NCI-H524 treated with DMSO at 0.1 percent for 48 hours (cell line): ENCODE data around the gene PRDM11.
A peak's percentile ranks its signal among the peaks of the same experiment; 100 is the strongest.
"Not testable (repeated sequence)": the region's sequence is repeated elsewhere in the genome, so short reads cannot be mapped to it uniquely, and the experiment has no call there.

Experiments
- DNase-seq: peaks from one replicate; lab custom pipeline; 2025; lab: John Stamatoyannopoulos, UW

The PRDM11 gene

DNA sequence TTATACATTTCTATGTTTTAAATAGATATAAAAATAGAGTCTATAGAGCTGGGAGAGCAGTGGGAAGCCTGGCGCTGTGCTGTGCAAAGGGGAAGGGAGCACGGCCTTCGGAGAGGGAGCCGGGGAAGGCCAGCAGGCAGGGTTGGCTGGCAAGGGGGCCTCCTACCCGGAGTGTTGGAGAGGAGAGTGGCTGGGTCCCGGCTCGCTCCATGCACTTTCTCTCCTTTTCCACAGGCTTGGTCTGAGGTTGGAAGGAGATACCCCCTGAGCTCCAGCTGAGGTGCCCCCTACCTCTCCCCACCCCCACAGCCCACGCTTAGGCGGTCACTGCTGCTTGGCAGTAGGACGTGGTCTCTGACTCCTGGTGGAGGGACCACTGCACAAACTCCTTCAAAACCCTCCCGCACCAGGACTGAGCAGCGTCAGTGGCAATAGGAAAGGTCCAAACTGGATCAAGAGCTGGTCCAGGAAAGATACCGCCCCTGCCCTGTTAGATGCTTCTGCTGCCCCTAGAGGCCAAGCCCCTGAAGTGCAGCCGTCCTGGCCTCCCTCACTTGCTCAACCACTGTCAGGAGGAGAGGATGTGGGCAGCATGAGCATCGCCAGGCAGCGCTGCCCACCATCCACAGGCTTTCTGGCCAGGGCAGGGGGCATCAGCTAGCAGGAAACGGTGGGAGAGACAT lies 86.8 kb downstream of the PRDM11 start:
- no peak for DNase-seq

DNA sequence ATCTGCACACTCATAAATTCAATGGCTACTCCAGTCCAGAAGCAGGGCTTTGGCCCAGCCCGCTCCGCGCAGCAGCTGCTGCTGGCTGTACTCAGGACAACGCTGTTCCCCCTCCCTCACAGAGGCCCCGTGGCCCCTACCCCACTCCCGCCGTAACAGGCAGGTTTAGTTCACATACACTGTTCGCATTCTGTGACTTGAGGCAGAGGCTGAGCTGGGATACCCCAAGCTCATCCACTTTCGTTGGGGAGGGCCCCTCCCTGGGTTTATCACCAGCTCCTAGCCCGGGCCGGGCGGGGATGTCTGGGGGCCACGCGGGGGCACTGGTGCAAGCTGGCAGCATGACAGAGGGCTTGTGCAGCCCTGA lies 87.3 kb downstream of the PRDM11 start:
- no peak for DNase-seq

DNA sequence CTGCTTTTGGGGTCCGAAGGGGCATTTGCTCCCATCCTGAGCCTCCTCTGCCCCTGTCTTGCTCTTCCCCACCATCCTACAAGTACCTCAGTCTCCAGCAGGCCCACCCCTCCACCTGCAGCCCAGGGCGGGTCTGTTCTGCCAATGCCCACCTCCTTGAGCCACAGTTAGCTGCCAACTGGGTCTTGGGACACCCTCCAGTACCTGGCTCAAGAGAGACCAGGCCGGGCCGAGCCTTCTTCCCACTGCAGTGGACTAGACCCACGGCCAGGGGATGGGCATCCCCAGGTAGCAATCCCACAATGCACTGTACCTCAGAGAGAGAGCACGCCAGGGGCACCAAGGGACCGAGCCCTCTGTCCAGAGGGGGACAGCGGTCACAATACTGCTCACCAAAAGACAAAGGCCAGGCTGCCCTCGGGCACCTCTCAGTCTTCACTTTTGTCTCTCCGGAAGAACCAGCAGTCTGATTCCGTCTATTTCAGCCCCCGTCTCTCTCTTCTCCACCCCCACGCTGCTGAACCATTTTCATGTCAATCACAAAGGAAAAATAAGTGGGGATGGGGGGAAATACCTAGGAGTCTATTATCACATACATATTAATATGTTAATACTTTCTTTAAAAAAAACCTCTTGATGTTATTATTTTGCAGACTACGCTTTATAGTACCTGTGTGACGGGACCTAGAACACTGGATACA lies 88.0 kb downstream of the PRDM11 start:
- no peak for DNase-seq

DNA sequence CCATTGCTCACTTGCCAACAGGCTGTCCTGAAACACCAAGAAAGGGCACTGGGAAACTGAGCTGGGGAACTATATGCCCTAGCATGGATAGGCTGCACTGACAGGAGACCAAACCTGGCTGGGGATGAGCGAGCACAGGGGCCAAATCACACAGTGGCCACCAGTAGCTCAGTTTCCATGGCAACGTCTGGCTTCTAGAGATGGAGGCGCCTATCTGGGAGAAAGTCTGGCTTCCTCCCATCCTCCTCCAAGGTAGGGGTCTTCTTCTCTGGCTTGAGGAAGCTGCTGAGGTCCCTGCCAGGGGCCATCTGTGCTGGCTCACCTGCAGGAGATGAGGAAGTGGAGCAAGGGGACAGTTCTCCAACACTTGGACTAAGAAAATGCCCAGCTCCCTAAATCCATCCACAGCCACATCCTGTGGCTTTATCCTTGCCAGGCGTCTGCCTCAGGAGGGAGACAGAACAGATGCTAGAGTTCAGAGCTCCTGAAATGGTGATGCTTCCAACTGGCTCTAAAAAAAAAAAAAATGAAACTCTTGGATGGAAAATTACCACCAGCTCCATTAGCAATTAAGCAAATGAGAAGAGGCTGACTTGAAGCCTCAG lies 91.4 kb downstream of the PRDM11 start:
- DNase-seq, result no peak

DNA sequence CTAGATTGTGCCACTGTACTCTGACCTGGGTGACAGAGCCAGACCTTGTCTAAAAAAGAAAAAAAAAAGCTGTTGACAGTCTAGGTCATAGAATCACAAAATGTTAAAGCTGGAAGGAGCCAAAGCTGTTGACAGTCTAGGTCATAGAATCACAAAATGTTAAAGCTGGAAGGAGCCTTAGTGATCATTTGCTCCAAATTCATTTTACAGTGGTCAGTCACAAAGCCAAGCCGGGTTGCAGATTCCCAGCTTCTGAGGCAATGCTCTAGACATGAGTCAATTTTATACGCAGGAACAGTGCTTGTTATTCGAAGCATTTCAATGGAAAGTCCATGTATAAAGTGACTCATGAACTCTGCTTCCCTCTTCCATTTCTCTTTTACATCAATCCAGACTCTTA lies 92.3 kb downstream of the PRDM11 start:
- DNase-seq, result no peak

DNA sequence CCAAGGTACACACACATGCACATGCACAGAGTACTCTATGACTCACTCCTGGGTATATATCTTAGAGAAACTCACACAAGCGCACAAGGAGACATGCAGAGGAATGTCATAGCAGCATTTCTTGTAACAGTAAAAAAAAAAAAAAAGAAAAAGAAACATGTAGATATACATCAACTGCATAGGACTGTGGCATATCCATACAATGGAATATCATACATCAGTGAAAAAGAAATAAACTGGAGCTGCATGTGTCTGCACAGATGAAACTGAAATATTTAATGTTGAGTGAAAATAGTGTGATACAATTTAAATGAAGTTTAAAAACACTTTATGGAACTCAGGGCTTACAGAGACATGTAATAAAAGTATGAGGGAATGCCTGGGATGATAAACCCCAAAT lies 93.3 kb downstream of the PRDM11 start:
- no peak for DNase-seq

DNA sequence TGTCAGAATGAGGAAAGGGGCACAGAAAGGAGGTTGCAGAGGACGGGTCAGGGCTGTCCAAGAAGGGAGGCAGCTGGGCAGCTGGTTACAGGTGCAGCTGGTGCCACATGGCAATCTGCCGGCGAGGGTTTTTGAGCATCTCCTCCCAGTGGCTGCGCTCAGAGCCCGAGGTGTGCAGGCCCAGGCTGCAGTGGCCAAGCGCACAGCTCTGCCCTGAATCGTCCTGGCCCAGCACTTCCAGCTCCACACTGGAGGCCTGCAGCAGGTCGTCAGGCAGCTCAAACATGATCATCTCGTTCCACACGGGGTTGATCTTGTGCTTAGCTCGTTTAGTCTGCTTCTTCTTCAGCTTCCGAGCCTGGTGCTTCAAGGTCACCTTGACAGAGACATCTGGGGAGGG lies 97.5 kb downstream of the PRDM11 start:
- no peak for DNase-seq

DNA sequence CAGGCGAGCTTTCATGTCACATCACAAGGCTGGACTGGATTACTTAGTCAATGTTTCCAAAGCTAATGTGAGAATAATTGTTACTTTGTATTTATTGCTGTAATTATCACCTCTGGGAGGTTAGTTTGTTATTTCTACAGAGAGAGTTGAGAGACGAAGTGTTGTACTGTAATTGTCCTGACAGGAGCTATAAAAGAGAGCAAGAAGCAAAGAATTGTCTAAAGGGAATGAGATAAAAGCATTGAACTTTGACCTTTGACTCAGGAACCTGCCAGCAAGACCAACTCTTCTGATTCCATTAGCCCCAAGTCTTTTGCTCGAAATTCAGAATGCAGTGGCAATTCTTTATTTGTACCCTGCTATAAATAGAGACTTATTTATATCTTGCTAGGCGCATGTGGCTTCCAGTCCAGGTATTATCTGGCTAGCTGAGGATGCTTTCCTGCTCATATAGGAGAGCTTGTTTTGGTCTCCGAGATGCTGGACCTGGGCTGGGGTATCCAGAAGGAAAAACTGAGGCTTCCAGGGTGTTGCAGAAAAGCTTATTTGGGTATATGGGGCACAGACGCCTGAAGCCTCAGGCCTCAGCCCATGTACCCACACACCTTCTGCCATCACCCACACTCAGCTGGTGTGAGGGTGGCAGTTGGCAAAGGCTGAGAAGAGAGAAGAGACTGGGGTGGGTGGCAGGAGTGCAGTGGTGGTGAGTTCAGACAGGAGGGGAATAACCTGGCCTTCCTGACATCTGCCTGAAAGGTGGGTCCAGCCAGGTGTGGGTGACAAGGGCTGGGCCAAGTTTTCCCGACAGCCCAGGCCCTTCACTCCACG lies 99.0 kb downstream of the PRDM11 start:
- DNase-seq, result no peak

DNA sequence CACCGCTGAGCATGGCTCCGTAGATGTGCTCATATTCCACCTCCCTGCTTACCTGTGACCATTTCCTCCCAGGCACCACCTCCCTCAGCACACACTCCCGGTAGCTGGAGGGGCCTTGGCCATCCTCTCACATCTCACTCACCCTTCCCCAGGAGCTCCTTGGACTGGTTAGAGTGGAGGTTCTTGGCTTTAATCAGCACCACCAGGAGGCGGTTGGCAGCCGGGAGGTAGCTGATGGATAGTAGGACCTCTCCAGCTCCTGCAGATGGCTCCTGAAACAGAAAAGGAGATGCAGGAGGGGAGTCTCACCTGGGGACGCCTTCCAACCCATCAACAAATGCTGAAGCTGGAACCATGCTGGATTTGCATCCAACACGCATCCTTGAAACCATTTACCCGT lies 99.8 kb downstream of the PRDM11 start:
- no peak for DNase-seq

DNA sequence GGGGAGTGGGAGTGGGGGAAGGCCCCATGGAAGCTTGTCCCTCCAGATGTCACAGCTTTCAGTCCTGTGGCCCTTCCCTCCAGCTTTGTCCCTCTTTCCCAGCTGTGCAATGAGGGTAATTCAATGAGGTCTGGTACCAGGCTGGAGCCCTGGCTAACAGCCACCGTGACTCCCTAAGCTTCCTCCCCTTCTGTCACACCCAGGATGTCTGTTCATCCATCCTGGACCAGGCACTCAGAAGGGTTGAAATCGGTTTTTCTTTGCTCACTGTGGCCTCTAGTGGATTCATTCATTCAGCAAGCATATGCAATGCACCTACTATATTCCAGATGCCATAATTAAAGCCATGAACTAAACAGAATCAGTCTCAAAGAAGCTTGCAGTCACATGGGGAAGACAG lies 101.0 kb downstream of the PRDM11 start:
- DNase-seq, result peak; percentile 74

DNA sequence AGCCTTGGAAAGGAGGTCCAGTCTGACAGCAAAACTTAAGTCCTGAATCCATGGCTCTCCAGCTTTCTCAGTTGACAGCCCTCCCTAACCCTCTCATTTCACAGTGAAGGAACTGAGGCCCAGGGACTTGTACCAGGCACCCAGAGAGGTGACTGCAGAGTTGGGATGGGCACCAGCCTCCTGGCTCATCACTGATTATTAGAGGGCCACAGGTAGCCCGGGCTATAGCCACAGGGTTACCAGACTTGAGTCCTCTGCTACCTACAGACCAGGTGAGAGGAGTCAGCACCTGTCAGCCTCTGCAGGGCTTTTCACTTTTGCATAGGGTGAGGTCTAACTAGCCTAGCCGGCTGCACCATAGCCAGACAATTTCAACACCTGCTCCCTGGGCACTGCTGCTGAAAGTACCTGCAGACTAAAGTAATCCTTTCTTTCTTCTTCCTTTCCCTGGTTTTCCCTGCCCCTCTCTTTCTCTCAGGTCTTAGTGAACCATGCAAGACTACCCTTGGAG lies 102.1 kb downstream of the PRDM11 start:
- DNase-seq, result no peak

DNA sequence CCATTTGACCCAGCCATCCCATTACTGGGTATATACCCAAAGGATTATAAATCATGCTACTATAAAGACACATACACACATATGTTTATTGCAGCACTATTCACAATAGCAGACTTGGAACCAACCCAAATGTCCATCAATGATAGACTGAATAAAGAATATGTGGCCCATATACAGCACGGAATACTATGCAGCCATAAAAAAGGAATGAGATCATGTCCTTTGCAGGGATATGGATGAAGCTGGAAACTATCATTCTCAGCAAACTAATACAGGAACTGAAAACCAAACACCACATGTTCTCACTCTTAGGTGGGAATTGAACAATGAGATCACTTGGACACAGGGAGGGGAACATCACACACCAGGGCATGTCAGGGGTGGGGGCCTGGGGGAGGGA lies 102.9 kb downstream of the PRDM11 start:
- not testable (repeated sequence) for DNase-seq

DNA sequence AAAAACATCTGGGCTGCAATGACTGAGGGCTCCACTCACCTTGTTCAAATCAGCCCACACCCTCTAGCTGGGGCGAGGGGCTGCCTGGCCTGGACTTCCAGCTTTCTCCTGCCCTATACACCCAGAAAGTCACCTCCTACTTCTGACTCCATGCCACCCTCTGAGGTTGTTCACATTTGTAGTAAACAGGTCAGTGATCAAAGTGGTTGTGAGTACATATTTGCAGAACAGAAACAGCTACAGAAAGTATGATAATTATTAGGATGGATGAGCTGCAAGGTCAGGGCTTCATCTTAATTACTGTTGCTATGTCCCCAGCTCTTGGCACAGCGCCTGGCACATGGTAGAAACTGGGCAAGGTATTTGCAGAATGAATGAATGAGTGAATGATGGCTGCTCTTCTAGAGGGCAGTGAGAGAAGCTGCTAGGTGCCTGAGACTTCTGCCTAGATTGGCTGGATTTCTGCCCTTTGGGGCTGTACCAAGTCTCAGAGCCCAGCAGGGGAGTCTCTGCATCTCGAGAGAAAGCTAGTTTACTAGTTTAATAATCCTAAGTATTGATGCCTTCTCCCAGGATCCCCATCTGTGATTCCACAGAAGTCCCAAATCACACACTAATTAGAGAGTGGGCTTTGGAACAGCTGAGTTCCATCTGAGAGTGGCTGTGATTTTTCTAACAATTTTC lies 103.7 kb downstream of the PRDM11 start:
- no peak for DNase-seq

DNA sequence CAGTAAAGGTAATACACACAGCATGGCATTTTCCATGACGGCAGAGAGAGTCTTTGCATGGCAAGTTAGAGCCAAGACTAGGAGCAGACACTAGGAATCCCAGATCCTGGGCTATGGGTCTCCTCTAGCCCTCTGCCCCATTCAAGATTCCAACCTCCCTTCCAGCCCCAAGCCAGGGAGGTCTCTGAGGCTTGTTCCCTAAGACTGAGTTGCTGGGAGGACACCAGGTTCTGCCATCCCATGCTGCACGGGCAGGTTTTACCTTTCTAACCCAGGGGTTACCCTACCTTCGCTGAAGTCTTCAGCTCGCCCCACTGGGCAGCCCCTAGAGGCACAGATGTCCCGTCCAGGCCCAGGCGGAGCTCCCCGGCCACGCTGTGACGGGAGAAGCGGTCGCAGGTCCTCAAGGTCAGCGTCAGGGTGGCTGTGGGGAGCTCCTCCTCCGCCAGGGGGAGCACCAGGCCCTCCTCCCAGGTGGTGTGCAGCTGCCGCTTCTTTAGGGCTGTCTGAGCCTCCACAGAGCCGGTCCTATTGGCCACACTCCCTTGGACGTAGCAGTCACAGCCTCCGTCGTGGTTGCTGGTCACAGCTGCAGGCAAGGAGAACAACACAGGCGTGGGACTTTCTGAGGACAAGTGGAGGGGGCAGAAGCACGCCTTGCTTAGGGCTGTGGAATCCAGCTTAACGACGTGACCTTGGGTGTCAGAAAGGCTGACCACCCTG lies 105.9 kb downstream of the PRDM11 start:
- DNase-seq, result no peak

DNA sequence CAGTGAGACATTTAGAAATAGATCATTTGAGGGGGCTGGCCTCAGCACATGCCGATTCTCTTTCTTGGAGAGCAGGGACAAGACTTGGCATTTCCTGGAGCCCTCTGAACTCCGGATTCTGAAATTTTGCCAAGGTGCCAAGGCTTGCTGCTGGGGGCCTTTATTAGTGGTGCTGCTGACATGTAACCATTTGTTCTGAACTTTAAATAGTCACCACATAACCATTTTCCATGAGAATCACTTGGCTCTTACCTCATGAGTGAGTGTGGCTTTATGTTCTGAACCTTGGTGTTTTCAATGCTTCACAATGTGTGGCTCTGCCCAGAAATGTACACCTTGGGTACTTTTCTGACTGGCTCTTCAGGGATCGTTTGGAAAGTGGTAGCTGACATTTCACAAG lies 106.4 kb downstream of the PRDM11 start:
- no peak for DNase-seq

DNA sequence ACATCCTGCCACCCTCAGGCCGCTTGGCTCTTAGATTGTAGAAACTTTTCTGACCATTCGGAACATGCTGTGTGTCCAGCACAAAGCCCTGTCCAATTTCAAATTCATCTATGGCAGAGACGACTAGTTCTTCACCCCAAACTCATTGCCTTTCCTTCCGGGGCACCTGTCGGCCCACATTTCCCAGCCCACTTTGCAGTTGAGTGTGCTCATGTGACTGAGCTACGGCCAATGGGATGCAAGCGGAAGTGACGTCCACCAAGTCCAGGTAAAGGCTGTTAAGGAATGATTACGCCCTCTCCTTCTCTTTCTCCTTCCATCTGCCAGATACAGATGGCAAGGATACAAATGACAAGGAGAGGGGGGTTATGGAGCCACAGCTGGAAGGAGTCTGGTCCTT lies 107.2 kb downstream of the PRDM11 start:
- peak; percentile 75 for DNase-seq

DNA sequence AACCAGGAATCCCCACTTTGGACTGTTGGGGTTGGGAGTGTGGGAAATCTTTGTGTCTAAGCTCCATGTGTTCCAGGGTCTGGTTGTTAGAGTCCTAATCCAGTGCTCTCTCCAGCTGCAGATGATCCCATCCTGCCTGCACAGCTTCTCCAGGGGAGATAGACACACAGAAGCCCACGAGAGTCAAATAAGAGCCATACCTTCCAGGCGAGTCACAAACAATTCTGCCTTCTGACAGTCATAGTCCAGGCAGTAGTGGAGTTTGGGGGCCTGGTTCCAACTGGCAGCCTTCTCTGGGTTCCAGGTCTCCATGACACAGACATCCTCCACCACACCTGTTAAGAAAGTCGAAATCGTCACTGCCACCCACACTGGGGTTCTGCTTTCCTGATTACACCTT lies 107.6 kb downstream of the PRDM11 start:
- no peak for DNase-seq

DNA sequence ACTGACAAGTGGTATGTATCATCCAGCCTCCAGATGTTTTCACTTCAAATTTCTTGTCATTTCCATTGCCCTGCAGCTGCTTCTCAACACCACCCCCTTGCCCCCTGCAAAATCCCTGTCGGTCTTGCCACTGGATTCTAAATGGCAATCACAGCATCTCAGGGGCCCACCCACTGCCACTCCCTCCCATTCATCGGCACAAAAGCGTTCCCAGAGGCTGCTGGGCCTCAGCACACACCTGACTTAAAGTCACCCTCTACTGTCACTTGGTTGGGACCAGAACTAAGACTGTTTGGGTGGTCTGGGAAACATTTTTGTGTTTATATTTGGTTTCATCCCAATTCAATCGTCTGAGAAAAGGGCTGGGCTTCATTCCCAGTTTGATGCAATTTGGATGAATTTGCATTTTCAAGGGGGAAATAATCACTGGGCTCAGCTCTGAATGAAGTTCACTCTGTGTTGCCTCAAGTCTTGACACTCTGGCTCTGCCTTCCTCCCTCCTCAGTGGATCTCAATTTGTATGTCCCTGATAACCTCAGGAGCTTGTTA lies 112.6 kb downstream of the PRDM11 start:
- no peak for DNase-seq

DNA sequence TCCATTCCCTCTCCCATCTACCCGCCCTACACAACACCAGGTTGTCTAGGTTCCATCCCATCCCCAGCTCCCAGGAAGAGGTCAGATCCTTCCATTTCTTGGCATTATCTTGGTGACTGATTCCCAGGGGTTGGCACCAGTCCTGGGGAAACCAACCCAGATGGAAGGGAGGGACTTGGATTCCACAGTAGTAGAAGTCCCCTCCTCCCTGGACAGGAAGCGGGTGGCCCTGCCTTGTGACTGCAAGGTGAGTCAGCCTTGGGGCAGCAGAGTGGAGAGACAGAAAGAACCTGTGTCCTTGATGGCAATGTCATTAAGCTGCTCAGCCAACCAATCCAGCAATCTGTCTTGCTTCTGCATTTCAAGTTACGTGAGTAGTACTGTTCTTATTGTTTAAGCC lies 113.2 kb downstream of the PRDM11 start:
- no peak for DNase-seq

DNA sequence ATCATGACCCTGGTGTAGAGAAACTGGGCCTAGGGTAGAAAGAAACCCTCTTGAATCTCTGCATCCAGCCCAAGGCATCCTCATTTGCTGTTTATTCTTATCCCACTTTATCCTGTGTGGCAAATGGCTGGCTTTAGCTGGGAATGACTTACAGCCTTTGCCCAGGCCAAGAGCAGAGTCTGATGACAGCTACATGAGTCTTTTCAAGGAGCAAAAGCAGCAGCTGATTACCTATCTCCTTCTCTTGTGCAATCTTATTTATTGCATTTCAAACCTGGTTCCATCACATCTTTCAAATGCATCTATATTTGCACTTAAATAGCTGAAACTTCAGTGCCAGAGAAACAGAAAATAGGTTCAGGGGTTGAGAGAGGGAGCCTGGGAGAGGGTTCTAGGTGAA lies 113.6 kb downstream of the PRDM11 start:
- no peak for DNase-seq

DNA sequence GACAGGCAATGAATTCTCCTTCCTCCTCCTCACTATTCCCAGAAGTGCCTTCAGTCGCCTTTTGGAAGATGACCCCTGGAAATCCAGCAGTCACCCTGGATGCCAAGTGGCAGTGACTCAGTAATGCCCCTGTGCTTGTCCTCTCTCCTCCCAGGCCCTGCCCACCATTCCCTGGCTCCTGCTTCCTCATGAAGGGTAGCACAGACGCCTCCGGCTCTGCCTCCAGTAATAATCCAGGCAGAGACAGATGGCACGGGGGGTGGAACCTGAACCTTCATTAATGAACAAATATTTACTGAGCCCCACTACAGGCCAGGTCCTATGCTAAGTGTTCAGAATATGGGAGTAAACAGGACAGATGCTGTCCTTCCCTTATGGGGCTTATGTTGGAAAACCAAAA lies 116.5 kb downstream of the PRDM11 start:
- peak; percentile 85 for DNase-seq
